Spinal cord (tissue), 10 donors: ENCODE measurements around the gene LIMK1. TPM values are rescaled to one million over a fixed set of nuclear protein-coding genes. Genes with fewer than 3 reads are reported as not detected.

Source experiments
- DNase-seq, 6 donors: peaks; one replicate each; pipeline versions ENCODE4 v3.0.0 to v3.0.0-alpha.2; 2013 to 2015; ENCODE audit warnings: low spot score in 6 of 6, low read depth in 4 of 6
- H3K27ac ChIP-seq: one replicate; pipeline ENCODE4 v1.5.1; 2013; ENCODE audit warnings: low read depth, low read length, control low read depth
- H3K27me3 ChIP-seq: one replicate; pipeline ENCODE4 v1.6.1; 2013; ENCODE audit warnings: low read length; ENCODE audit not compliant: control insufficient read depth, insufficient read depth
- H3K36me3 ChIP-seq: one replicate; pipeline ENCODE4 v1.6.1; 2013; ENCODE audit warnings: low read length; ENCODE audit not compliant: control insufficient read depth, insufficient read depth
- H3K4me1 ChIP-seq: one replicate; pipeline ENCODE4 v1.6.1; 2013; ENCODE audit warnings: low read length; ENCODE audit not compliant: control insufficient read depth, insufficient read depth
- H3K4me3 ChIP-seq: one replicate; pipeline ENCODE4 v1.5.1; 2013; ENCODE audit warnings: low read depth, low read length, control low read depth
- H3K9me3 ChIP-seq: one replicate; pipeline ENCODE4 v1.6.1; 2013; ENCODE audit warnings: low read length; ENCODE audit not compliant: control insufficient read depth, insufficient read depth
- WGBS: methylation state at CpG from one replicate; pipeline ENCODE4 v1.1.5; 2013; ENCODE audit warnings: missing lambda C conversion rate; ENCODE audit not compliant: insufficient coverage; 5-methylcytosine and 5-hydroxymethylcytosine counted together
- polyA plus RNA-seq, 2 donors: library from polyadenylated mRNA; unstranded; fragments of 120-200 nt; gene quantifications; one replicate each; pipeline ENCODE4 v1.2.1, GENCODE V29; 2013; ENCODE audit not compliant: insufficient read length in 2 of 2
- total RNA-seq, 2 donors: library from RNA; depleted of rRNA in 1 of 2; stranded (reverse); fragments of 120-200 nt in 1 of 2; fragments of >200 nt in 1 of 2; gene quantifications; one replicate each; pipeline versions ENCODE4 v1.2.3 to v1.2.4, GENCODE V29; 2013 to 2014
- donor health status: healthy.

The LIMK1 gene
- total and polyA plus RNA-seq, 4 donors, result 26.3 to 81.5 (median 58.5) TPM

- WGBS, result 91% methylated on average over 11 of the region's 12 CpGs
- Histone ChIP-seq H3K9me3 (no peaks in the 10 kb centered on the region), H3K4me1 (no peaks in the 10 kb centered on the region), H3K27me3 (no peaks in the 10 kb centered on the region), H3K36me3 (no peaks in the 10 kb centered on the region), H3K4me3 (no peak overlapping the region), H3K27ac (no peak overlapping the region)
- DNase-seq, result no peak
These were observed 54.8 kb downstream of the LIMK1 start for GRCh38 chr7:74138334-74138867.

GRCh38 chr7:74138945-74139843, 55.6 kb downstream of the LIMK1 start:
- WGBS, result 83% methylated on average over 13 of the region's 16 CpGs
- DNase-seq, result no peak
- Histone ChIP-seq H3K27ac (no peak overlapping the region), H3K4me3 (no peak overlapping the region), H3K9me3 (no peaks in the 10 kb centered on the region), H3K27me3 (no peaks in the 10 kb centered on the region), H3K36me3 (no peaks in the 10 kb centered on the region), H3K4me1 (no peaks in the 10 kb centered on the region)

- Histone ChIP-seq H3K4me3 (no peak overlapping the region), H3K36me3 (no peaks in the 10 kb centered on the region), H3K27ac (no peak overlapping the region), H3K4me1 (no peaks in the 10 kb centered on the region), H3K27me3 (no peaks in the 10 kb centered on the region), H3K9me3 (no peaks in the 10 kb centered on the region)
- no CpG with 5 or more reads among the region's 1 CpG for whole genome bisulfite sequencing
- DNase-seq, result no peak
These were observed 58.1 kb downstream of the LIMK1 start for GRCh38 chr7:74141705-74142104.

- no peak overlapping the region for H3K27ac ChIP-seq
- DNase-seq, result no peak
- no peaks in the 10 kb centered on the region for H3K36me3 ChIP-seq
- H3K4me1 ChIP-seq, result no peaks in the 10 kb centered on the region
- no peaks in the 10 kb centered on the region for H3K27me3 ChIP-seq
- H3K9me3 ChIP-seq, result no peaks in the 10 kb centered on the region
- WGBS, result 50% methylated on average over 4 of the region's 6 CpGs
- H3K4me3 ChIP-seq, result no peak overlapping the region
These were observed 59.8 kb downstream of the LIMK1 start for GRCh38 chr7:74143383-74143782.

- H3K36me3 ChIP-seq, result no peaks in the 10 kb centered on the region
- no peak overlapping the region for H3K4me3 ChIP-seq
- no peaks in the 10 kb centered on the region for H3K27me3 ChIP-seq
- no peak for DNase-seq
- WGBS, result 63% methylated on average over 1 of the region's 1 CpG
- no peak overlapping the region for H3K27ac ChIP-seq
- H3K9me3 ChIP-seq, result no peaks in the 10 kb centered on the region
- H3K4me1 ChIP-seq, result no peaks in the 10 kb centered on the region
These were observed 64.9 kb downstream of the LIMK1 start for GRCh38 chr7:74148491-74148890.

GRCh38 chr7:74149071-74149470, 65.5 kb downstream of the LIMK1 start:
- no peaks in the 10 kb centered on the region for H3K27me3 ChIP-seq
- H3K9me3 ChIP-seq, result no peaks in the 10 kb centered on the region
- H3K36me3 ChIP-seq, result no peaks in the 10 kb centered on the region
- DNase-seq, result no peak
- H3K27ac ChIP-seq, result no peak overlapping the region
- H3K4me3 ChIP-seq, result no peak overlapping the region
- 100% methylated on average over 1 of the region's 5 CpGs for WGBS
- no peaks in the 10 kb centered on the region for H3K4me1 ChIP-seq

- no peaks in the 10 kb centered on the region for H3K9me3 ChIP-seq
- WGBS, result no CpG with 5 or more reads among the region's 1 CpG
- peak in 2 of 6 donors; percentile 34 to 51 for DNase-seq
- H3K4me3 ChIP-seq, result no peak overlapping the region
- no peak overlapping the region for H3K27ac ChIP-seq
- no peaks in the 10 kb centered on the region for H3K36me3 ChIP-seq
- no peaks in the 10 kb centered on the region for H3K27me3 ChIP-seq
- no peaks in the 10 kb centered on the region for H3K4me1 ChIP-seq
These were observed 66.0 kb downstream of the LIMK1 start for GRCh38 chr7:74149603-74150002.

- no peaks in the 10 kb centered on the region for H3K36me3 ChIP-seq
- 85% methylated on average over 8 of the region's 9 CpGs for WGBS
- H3K4me3 ChIP-seq, result no peak overlapping the region
- H3K27ac ChIP-seq, result no peak overlapping the region
- DNase-seq, result no peak
- no peaks in the 10 kb centered on the region for H3K9me3 ChIP-seq
- H3K27me3 ChIP-seq, result no peaks in the 10 kb centered on the region
- H3K4me1 ChIP-seq, result no peaks in the 10 kb centered on the region
These were observed 70.1 kb downstream of the LIMK1 start for GRCh38 chr7:74153736-74154135.

GRCh38 chr7:74155810-74156395, 72.3 kb downstream of the LIMK1 start:
- 84% methylated on average over 7 of the region's 9 CpGs for WGBS
- Histone ChIP-seq H3K4me1 (no peaks in the 10 kb centered on the region), H3K27ac (no peak overlapping the region), H3K4me3 (no peak overlapping the region), H3K27me3 (no peaks in the 10 kb centered on the region), H3K9me3 (no peaks in the 10 kb centered on the region), H3K36me3 (no peaks in the 10 kb centered on the region)
- no peak for DNase-seq
